HG03439 (cell line): ENCODE measurements around the gene KIAA0930.

ENCODE experiments used
- ATAC-seq: cut with Tn5 transposase; IDR thresholded peaks from one replicate; pipeline ENCODE4 v1.9.1; 2021; ENCODE audit warnings: mild to moderate bottlenecking, moderate library complexity; ENCODE audit not compliant: unreplicated experiment

KIAA0930 gene

DNA sequence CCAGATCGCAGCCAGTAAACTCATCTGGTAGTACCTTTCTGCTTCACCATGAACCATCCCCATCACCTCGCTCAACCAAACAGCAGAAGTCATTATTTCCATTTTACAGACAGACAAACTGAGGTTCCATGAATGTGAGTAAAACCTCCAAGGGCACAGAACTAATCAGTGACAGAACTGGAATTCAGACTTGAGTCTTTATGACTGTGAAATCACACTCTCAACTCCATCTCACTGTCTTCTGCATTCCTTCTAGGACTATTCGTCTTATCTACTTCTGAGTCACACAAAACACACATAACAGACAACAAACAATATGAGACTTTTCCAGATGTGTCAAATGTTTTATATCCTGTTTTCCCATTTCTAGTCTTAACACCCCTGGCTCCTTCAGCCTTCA is 86.3 kb downstream of the KIAA0930 start:
- ATAC-seq = no peak

DNA sequence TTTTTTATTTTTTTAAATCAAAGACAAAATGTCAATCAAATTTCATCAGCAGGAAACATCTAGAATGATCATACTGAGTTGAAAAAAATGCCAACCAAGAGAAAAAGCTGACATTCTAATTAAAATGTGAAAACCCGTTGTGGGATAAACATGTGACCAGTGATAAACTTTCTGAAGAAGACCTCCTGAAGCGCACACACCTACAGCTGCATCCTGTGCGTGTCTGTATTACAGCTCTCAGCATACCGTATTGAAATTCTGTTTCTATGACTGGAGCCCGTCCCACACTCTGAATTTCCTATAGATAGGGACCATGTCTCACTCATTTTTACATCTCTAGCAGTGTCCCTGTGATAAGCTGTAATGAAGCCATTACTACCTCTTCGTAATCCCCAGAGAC is 89.2 kb downstream of the KIAA0930 start:
- ATAC-seq = no peak

DNA sequence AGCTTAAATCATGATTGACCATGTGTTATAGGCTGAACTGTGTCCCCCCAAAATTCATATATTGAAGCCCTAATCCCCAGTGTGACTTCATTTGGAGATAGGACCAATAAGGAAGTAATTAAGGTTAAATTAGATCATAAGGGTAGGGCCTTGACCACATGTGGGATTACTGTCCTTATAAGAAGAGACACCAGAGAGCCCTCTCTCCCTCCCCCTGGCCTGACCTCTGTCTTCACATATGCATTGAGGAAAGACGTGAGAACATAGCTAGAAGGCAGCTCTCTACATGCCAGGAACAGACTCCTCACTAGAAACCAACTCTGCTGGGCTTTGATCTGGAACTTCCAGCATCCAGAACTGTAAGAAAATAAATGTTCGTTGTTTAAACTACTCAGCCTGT is 90.6 kb downstream of the KIAA0930 start:
- ATAC-seq = no peak

DNA sequence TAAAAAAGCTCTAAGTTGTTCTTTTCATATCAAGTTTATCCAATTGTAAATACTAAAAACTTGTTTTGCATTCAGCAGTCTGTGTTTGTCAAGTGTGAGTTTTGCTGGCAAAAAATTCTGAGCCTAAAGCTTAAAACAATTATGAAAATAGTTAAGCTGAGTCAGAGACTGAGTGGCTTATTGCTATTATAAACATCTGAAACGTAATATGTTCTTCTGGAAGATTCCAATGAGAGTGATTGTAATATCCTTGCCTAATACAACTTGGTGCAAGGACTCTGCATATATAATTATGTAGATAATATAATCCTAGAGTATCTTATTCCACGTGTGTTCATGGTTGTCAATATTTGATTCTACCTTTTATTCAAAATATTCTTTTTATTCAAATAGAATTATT is 91.0 kb downstream of the KIAA0930 start:
- ATAC-seq = no peak

DNA sequence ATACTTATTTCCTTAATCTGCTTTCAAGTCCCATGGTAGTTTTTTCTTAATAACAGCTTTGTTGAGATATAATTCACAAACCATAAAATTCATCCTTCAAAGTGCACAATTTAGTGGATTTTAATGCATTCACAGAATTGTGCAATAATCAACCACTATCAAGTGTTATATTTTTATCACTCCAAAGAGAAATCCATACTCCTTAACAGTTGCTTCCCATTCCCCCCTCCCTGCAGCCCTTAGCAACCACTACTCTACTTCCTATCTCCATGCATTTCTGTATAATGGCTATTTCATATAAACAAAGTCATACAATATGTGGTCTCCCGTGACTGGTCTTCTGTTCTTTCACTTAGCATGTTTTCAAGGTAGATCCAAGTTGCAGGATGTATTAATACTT is 95.8 kb downstream of the KIAA0930 start:
- no peak for ATAC-seq

DNA sequence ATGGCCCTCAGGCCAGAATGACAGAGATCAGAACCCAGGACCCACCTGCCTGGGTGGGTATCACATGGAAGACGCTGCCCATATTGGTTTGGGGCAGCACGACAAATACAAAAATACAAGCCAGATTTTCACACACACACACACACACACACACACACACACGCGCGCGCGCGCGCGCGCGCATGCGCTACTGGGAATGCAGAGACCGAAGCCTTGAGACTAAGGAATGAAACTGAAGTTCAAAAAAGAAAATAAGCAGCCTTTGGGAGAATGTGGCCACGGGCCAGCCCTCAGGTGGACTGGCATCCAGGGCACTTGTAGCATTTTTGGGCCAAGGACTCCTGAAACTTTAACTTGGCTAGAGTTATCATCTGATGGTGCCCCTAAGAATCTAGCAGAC is 98.3 kb downstream of the KIAA0930 start:
- no peak for ATAC-seq
